Measurements from ENCODE around the gene PIEZO2.

DNA sequence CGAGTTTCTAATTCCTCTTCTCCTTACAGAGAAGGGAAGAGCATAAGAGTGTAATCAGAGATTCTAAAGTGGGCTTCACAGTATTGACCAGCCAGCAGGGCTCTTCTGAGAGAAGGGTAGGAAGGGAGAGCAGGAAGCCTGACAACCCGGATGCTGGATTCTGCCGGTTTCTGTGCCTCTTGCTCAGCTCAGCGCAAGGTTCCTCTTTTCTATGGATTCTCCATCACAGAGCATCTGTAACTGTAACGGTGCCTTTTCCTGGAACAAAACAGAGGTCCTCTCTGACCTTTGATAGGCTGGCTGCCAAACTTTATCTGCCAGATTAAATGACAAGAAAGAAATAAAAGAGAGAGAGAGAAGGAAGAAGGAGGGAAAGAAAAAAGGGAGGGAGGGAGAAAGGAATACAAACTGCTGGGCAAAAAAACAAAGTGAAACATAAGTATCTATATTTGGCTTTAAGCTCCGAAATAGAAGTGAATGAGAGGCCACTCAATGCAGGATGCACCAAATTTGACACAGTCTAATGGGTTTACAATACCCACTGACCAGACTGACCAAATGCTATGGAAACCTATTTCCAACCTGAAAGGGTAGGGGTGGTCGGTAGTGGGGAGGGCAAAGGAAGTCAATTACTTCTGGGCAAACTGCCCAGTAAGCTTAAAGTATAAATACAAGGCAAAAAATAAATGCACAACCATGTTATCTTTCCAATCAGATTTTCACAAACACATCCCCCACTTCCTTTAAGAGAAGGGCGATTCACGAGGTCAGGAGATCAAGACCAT is 59.2 kb downstream of the PIEZO2 start:
- TF ChIP-seq, protein P1, sequence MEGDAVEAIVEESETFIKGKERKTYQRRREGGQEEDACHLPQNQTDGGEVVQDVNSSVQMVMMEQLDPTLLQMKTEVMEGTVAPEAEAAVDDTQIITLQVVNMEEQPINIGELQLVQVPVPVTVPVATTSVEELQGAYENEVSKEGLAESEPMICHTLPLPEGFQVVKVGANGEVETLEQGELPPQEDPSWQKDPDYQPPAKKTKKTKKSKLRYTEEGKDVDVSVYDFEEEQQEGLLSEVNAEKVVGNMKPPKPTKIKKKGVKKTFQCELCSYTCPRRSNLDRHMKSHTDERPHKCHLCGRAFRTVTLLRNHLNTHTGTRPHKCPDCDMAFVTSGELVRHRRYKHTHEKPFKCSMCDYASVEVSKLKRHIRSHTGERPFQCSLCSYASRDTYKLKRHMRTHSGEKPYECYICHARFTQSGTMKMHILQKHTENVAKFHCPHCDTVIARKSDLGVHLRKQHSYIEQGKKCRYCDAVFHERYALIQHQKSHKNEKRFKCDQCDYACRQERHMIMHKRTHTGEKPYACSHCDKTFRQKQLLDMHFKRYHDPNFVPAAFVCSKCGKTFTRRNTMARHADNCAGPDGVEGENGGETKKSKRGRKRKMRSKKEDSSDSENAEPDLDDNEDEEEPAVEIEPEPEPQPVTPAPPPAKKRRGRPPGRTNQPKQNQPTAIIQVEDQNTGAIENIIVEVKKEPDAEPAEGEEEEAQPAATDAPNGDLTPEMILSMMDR (IDR thresholded peaks at IDR 0.05): no peak
- no peak for TF ChIP-seq EZH2 (IDR thresholded peaks at IDR 0.05; ENCODE audit: borderline replicate concordance, insufficient read depth, low read depth, low read length, poor library complexity, severe bottlenecking)

Data from B cell (primary cell).